ENCODE results near the gene RAB24. TPM values are rescaled to one million over a fixed set of nuclear protein-coding genes. Genes with fewer than 3 reads are reported as not detected.
"Not testable (repeated sequence)": the region's sequence is repeated elsewhere in the genome, so short reads cannot be mapped to it uniquely, and the experiment has no call there.

Gene RAB24
- total RNA-seq, 1 donor from 2014 or later = 20.8 TPM

DNA sequence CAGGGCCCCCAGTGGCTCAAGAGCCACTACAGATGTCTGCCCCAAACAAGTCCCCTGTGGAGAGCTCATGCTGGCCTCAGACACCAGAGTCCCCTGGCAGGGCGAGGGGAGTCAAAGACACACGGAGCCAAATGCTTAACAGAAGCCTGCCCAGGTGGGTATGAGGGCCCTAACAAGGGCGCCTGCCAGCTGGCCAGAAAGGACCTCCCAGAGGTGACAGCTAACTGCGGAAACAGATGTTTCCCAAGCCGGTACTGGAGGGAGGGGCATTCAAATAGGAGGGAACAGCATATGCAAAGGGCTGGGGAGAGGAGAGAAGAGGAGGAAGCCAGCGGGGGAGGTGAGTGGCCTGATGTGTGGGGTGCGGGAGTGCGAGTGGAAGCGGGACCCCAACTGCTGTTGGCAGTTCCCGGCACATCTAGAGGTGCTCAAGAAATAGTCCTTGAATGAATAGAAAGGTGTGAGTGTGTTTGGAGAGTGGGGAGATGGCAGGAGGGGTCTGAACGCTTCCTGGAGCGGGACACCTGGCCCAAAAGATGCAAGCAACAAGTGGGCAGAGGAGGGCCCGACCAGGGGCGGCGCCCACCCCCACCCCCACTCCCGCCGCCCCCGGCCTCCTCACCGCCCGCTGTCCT is 7.4 kb upstream of the RAB24 start:
- DNase-seq = peak; percentile 85

DNA sequence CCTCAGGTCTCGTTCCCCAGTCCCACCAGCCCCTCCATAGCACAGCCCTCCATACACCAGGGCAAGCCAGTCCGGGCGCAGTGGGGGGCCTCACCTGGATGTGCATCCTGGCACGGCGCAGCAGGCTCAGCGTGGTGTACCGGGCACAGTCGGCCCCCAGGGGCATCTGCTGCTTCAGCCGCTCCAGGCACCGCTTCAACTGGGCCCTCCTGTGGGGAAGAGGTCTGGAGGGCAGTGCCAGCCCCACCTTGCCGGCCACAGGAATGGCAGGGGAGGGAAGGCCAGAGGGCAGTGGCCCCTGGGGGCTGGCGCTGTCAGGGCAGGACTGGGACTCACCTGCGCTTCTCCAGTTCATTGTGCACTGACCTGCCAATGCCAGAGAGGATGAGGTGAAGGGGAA is 6.8 kb upstream of the RAB24 start:
- no peak for DNase-seq

DNA sequence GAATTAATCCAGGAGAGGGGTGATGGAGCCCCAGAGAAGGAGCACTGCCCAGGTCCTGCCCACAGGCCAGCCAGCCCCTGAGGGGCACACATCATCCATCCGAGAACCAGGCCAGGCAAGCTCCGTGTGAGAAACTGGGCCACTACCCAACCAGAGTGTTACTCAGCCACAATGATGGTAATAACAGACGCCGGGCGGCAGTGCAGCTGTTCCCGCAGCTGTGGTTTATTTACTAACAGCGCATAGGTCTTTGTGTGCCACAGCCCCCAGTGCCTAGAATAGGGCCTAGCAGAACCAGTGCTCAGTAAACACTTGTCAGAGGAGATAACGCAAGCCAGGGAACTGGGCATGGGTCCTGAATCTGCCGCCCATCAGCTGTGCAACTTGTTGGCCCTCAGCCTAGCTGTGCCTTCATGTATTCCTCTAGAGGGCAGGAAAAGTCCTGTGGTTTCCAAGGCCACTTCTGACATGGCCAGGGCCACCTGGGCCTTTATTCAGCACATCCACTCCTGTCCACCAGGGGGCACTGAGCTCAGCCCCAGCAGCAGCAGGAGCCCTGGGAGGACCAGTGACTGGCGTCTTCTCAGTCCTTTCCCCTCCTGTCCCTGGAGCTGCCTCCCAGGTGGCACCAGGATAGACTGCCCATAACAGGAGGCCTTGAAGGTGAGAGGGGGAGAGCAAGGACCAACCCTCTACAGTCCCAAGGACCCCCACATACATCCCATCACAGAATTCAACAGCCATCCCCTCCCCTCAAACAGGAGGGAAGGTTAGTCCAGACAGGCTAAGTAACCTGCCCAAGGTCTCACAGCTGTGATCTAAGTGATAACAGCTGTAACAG is 6.1 kb upstream of the RAB24 start:
- DNase-seq = peak; percentile 87

DNA sequence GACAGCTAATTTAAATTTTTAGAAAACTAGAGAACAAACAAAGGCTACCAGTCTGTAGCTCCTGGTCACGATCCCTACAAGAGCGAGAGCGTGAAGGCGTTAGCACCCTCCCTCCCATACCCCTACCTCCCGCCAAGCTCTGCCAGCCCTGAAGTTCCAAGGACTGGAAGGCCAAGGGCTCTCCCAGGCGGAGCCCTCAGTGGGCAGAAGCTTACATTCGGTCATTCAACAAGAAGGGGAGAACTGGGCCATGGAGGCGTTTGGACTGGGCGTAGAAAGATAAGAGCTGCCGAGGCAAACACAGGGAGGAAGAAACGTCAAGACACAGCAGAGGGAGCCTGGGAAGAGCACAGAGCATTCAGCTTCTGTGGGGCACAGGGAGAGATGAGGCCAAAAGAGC is 5.2 kb upstream of the RAB24 start:
- DNase-seq = no peak

DNA sequence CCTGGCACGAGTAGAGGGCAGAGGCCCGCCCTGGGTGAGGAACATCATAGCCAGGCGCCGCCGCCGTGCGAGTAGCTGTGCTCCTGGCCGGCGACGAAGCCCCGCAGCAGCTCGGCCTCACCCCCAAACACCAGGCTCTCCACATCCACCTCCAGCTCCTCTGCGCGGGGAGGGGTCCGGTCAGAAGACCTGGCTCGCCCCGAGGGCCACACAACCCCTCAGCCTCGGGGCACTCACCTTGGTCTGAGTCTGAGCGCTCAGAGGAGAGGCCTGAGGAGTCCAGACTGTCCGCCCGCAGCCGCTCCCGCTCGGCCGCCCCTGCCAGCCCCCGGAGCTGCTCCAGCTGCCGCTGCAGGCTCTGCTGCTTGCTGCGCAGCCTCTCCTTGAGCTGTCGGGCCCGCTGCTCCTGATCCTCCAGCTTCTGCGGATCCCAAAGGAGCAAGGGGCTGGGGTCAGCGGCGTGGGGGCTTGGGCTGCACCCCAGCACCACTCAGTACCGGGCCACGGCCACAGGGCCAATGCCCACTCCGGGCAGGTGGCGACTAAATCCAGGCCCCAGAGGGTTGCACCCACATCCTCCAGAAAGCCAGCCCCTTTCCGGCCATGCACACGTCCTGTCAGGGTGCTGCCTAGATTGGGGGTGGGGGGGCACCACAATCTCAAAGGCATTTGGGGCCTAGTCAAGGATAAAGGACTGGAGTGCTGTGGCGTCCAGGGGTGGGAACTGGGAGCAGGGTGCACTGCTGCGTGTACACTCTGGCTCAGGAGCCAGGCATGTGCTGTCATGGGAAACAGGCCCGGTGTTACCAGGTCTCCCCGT is 4.2 kb upstream of the RAB24 start:
- no peak for DNase-seq

DNA sequence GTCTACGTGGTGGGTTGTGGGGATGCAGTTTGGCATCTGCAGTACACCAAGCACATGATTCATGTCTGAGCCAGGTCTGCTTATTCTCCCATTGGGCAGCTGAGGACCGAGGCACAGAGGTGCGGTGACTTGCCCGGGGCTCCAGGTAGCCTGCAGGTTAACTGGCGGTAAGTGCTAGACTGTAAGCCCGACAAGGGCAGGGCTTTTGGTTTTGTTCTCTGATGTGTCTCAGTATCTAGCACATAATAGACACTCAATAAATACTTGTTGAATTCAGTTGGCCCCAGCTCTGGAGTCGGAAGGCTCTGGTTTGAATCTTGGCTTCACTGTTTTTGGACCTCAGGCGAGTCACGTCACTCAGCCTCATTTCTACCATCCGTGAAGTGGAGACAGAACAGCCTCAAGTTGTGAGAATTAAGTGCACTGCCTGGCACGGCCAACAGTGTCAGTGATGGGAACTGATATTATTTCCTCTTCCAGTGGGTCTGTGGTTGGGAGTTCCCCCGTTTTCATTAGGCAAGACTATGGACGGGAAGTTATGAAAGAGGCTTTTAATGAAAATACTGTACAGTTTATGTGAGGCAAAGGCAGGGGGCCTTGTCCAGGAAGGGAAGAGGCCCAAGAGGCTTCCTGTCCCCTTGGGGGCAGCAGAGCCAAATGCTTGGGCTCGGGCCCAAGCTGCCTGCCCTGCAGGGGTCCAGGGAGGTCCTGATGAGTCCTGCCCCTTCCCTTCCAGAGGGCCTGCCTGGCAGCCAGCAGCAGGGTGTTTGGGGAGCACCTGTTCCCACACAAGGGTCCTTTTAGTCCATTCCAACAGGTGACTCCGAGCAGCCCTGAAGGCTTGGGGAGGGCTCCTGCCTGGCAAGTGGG is 3.4 kb upstream of the RAB24 start:
- peak; percentile 31 for DNase-seq

DNA sequence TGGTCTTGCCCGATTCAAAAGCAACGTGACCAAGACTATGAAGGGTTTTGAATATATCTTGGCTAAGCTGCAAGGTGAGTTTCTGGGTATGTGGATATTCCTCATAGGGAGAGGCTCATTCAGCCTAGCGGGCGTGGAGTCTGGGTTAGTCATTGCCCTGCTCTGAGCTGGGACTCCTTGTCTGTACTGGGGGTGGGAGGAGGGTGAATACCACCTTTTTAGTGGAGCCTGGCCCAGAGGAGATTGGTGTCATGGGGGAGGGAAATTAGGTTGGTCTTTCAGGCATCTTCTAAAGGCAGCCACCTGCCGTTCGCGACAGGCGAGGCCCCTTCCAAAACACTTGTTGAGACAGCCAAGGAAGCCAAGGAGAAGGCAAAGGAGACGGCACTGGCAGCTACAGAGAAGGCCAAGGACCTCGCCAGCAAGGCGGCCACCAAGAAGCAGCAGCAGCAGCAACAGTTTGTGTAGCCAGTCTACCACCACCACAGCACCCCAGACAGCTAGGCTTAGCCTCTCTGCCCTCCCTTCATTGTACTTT is 2.7 kb upstream of the RAB24 start:
- DNase-seq = not testable (repeated sequence)

DNA sequence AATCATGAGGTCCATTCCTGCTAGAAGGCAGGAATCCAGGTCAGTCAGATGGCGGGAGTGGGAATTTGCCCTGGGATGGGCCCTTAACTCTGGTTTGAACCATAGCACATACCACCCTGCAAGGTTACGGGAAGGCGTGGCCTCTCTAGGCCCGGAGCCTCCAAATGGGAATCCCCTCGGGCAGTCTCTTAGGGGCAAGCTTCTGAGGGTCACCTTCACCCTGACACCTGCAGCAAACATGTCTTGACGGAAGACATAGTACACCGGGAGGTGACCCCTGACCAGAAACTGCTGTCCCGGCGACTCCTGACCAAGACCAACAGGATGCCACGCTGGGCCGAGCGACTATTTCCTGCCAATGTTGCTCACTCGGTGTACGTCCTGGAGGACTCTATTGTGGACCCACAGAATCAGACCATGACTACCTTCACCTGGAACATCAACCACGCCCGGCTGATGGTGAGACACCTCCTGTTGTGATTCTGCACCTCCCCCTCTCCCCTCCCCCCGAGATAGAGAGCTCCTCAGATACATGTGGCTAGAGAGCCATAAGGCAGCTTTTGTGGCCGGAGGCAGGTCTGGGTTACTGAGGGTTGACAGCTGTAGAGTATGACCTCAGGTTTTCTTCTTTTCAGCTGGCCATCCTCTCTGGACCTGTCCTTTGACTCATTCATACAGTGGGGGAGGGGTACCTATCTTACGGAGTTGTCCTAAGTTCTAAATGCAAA is 1.0 kb upstream of the RAB24 start:
- peak; percentile 47 for DNase-seq

DNA sequence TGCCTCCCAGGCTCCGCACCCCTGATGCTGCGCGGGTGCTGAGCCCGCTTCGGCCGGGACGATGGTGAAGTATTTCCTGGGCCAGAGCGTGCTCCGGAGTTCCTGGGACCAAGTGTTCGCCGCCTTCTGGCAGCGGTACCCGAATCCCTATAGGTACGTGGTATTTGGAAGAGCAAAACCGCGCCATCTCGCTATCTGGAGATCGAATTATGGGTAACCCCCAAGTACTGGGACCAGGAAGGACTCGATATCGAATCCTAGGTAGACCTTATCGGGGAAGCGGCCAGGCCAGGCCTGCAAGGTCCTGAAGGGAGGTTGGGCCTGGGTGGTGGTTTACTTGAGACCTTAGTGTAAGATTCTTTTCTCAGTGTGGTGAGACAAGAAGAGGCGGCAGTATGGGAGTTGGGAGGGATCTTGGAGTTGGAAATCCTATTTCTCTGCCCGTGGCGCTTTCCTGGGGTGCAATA is 439 bp upstream of the RAB24 start:
- DNase-seq = peak; percentile 33

DNA sequence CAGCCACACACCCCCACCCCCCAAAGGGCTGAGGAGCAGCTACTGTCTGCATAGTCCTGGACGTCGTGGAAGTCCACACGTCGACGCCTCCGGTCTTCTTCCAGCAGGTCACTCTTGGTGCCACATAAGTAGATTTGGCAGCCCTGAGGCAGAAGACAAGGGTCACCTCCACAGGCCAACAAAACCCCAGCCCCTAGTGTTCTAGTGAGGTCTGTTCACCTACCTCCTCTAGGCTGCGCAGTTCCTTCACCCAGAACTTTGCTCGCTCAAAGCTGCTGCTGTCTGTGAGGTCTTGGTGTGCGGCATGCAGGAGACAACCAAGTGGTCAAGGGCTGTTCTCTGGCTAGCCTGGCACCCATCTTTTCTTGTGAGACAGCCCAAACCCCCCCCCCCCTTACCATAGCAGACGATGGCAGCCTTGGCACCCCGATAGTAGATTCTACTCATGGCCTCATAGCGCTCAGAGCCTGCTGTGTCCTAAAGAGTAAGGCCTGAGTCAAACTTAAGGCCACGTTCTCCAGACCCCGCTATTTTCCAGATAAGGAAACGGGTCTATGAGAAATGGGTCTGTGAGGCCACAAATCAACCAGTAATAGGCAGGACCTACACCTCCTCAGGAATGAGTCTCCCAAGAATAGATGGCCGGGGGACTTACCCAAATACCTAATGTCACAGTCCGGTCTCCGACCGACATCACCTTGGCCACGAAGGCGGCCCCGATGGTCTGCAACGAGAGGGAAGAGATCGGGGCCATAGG is 987 bp downstream of the RAB24 start:
- peak; percentile 30 for DNase-seq

DNA sequence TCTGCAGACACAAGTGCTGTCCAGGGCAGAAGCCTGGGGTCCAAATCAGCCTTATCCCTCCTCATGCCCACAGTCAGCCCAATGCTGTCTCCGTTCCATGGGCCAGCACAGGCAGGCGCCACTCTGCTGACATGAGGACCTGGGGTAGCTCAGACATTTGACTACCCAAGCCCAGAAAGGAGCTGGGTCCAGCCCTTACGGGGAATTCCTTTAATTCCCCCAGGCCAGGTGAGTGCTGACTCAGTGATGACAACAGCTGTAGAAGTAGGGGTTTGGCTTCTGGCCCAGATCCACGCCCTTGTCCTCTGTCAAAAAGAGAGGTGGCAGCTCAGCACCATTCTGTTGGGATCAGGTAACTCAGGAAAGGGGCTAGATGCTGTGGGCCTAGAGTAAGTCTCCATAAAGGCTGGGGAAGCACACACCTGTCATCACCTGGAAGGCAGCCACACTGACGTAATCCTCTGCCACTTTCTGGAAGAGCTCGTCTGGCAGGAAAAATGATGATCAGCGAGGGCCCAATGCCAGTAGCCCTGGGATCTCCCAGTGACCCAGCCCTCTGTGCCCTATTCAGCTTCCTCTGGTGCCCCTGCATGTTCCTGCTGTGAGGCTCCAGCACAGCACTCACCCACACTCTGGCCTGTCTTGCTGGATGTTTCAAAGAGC is 1.9 kb downstream of the RAB24 start:
- no peak for DNase-seq

DNA sequence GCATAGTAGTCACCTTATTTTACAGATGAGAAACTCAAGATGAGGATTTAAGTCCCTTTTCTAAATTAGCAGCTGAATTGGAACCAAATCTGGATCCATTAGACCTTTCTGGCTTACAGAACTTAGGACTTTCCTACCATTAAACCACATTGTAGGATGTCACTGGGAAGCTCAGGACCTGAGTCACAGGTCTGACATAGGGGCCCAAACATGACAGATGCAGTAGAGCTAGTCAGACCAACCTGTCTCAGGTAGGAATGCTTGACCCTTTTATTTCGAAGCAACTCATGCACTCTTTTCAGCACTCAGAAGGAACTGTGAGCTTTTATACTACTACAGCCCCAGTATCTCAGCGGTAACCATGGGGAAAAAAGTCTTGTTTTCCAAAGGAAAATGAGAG is 2.6 kb downstream of the RAB24 start:
- DNase-seq = no peak

DNA sequence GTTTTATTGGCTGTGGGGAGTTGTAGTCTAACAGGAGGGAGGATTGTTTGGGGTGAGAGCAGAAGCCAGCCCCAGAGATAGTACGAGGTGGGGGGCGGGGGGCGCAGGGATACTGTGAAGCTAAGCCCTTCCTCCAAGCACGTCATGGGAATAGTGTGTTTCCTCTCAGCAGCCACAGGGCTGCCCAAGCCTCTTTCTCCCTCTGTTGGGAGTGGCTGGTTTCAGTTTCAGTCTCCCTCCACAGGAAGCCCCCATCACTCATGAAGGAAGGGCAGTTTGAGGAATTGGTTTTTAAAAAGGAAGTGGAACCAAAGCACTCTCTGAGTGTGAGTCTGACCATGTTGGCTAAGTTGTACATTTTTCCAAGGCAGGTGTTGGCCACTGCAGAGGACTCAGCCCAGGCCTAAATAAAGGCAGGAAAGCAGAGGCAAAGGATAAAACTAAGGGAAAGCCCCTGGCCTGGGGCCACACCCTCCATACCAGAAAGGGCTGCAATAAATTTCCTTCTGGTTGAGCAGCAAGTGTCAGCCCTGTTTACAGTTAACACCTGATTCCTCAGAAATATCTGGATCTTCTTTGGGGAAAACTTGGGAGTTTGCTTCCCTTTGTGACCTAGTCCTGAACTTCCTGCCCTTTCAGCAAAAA is 3.2 kb downstream of the RAB24 start:
- peak; percentile 92 for DNase-seq

DNA sequence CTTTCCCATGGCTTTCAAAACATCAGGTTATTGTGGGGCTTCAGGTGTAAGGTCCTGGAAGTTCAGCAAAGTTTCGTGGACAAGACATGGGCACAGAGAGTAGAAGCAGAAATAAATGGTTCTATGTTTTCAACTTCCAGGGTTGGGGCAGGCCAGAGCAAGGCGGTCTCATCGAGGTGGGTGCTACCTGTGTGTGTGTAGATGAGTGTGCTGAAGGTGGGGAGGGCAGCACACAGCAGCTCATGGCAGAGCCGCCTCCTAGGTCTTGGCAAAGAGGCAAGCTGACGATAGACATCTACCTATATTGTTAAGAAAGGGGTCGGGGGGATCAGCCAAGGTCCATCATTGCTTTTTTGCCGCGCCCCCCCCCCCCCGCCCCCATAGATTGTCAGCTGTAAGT is 3.8 kb downstream of the RAB24 start:
- no peak for DNase-seq

DNA sequence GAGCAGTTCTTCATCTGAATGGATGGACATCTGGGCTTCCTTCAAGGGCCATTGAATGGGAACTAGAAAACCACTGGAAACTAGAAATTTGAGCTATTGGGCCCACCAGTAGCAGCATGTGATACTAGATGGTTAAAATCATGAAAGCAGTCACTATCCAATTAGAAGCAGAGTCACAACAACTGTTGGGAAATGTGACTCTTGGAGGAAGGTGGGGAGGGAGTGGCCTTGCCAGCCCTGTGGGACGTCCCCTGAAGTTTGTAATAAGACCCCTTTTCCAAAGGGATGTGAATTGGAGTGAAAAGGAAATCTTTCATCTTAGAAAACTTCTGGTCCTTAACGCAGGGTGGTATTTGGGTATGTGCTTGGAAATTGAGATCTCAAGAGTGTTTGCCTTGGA is 5.6 kb downstream of the RAB24 start:
- no peak for DNase-seq

DNA sequence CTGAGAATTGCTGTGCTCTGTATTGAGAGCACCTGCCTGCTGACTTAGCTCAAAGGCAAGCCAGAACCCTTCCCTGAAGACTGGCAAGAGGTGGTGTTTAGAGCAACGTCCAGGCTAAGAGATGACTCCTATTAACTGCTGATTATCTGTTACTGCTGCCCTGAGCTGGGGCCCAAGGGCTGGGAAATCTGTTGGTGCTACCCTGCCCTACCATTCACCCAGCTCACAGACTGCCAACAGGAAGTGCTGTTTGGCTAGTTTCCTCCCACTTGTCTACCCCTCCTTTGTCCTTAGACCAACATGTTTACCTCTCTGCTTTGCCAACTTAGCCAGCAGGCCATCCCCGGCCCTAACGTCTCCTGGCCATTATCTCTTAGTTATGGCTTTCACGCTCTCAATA is 6.9 kb downstream of the RAB24 start:
- peak; percentile 55 for DNase-seq

DNA sequence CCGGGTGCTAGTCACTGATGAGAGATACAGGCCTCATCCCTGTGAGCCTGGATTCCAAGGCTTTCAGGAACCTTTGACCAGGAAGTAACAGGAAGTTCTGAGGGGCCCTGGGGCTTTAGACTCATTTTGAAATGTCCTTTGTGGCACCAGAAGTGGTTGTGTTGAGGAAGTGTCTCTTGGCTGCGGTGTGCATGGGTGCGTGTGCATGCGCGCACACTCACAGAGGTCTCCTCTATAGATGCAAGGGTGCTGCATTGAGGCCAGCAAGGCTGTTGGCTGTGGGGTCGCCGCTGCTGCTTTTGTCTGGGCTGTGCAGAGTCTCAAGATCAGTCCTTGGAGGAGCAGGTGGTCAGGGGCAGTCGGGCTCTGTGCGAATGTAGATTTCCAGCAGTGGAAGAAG is 7.6 kb downstream of the RAB24 start:
- DNase-seq = no peak

DNA sequence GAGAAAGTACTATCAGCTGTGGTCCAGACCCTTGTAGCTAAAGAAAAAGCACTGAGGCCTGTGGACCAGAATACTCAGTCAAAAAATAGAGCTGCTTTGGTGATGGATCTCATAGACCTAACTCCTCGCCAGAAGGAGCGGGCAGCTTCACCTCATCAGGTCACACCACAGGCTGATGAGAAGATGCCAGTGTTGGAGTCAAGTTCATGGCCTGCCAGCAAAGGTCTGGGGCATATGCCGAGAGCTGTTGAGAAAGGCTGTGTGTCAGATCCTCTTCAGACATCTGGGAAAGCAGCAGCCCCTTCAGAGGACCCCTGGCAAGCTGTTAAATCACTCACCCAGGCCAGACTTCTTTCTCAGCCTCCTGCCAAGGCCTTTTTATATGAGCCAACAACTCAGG is 8.9 kb downstream of the RAB24 start:
- DNase-seq = no peak

DNA sequence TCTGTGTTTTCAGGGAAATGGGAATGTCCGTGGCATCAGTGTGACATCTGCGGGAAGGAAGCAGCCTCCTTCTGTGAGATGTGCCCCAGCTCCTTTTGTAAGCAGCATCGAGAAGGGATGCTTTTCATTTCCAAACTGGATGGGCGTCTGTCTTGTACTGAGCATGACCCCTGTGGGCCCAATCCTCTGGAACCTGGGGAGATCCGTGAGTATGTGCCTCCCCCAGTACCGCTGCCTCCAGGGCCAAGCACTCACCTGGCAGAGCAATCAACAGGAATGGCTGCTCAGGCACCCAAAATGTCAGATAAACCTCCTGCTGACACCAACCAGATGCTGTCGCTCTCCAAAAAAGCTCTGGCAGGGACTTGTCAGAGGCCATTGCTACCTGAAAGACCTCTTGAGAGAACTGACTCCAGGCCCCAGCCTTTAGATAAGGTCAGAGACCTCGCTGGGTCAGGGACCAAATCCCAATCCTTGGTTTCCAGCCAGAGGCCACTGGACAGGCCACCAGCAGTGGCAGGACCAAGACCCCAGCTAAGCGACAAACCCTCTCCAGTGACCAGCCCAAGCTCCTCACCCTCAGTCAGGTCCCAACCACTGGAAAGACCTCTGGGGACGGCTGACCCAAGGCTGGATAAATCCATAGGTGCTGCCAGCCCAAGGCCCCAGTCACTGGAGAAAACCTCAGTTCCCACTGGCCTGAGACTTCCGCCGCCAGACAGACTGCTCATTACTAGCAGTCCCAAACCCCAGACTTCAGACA is 9.5 kb downstream of the RAB24 start:
- no peak for DNase-seq
